ENCODE measurements around the gene ADRM1.

The ADRM1 gene

DNA sequence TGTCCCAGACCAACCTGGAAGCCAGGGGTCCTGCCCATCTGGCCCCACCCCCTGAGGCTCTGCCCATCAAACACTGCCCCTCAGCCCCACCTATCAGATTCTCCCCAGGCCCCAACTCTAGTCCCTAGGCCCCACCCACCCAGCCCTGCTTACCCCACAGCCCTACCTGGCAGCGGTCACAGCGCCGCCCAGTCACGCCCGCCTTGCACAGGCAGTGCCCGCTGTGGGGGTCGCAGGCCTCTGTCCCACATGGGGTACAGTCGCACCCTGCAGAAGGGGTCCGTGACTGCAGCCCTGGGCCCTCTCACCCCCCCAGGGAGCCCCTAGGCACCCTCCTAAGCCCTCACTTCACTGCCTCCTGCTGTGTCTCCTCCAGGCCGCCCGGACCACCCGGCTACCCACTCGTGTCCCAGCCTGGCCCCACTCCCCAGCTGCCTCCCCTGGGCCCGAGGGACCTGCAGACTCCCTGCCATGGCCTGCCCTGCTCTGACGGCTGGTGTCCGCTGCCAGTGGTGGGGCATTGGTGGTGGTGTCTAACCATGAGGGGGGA is 19.8 kb downstream of the ADRM1 start:
- Histone ChIP-seq H3K36me3 (replicated peaks) (peaks cover 50% of the 10 kb centered on the region), H3K27ac (no peak overlapping the region), H3K4me3 (ENCODE audit: low read depth, low read length) (no peak overlapping the region), H3K27me3 (replicated peaks) (no peaks in the 10 kb centered on the region)
- in situ Hi-C loops (cut with HindIII; ENCODE audit: low pct_ligation_motif_present, low sequenced_read_pairs) = no loop called here
- TF ChIP-seq, protein P1, sequence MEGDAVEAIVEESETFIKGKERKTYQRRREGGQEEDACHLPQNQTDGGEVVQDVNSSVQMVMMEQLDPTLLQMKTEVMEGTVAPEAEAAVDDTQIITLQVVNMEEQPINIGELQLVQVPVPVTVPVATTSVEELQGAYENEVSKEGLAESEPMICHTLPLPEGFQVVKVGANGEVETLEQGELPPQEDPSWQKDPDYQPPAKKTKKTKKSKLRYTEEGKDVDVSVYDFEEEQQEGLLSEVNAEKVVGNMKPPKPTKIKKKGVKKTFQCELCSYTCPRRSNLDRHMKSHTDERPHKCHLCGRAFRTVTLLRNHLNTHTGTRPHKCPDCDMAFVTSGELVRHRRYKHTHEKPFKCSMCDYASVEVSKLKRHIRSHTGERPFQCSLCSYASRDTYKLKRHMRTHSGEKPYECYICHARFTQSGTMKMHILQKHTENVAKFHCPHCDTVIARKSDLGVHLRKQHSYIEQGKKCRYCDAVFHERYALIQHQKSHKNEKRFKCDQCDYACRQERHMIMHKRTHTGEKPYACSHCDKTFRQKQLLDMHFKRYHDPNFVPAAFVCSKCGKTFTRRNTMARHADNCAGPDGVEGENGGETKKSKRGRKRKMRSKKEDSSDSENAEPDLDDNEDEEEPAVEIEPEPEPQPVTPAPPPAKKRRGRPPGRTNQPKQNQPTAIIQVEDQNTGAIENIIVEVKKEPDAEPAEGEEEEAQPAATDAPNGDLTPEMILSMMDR (IDR thresholded peaks at IDR 0.05; ENCODE audit: low read depth, low read length, missing control alignments) = no peak
- DNase-seq = no peak

DNA sequence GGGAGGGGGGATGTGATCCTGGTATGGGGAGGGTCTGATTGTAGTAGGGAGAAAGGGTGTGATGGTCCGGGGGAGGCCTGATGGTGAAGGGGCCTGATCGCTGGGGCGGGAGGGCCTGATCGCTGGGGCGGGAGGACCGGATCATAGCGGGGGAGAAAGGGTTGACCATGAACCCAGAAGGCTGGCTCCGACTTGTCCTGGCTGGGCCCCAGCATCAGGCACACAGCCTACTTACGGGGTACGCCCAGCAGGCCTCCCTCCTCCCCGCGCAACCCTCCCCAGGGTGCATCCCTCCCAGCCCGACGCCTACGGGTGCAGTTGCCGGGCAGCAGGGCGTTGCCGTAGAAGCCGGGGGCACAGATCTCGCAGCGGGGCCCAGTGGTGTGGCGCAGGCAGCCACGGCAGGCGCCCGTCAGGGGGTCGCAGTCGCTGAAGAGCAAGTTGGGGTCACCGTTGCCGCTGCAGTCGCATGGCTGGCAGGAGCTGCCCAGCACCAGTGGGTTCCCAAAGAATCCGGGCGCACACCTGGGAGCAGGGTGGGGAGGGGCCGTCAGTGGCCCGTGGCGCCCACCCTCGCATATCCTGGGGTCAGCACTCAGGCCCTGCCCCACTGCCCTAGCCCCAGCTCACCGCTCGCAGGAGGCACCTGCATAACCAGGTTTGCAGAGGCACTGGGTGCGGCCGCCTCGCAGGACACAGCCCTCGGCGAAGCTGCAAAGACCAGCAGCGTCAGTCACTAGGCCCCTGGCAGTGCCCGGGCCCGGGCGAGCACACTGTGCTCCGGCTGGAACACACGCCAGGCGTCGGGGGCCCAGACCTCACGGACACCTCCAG is 20.6 kb downstream of the ADRM1 start:
- peaks cover 58% of the 10 kb centered on the region for H3K36me3 ChIP-seq (replicated peaks)
- no peaks in the 10 kb centered on the region for H3K27me3 ChIP-seq (replicated peaks)
- no peak for DNase-seq
- in situ Hi-C loops (cut with HindIII; ENCODE audit: low pct_ligation_motif_present, low sequenced_read_pairs) = no loop called here
- TF ChIP-seq, protein P1 (IDR thresholded peaks at IDR 0.05; ENCODE audit: low read depth, low read length, missing control alignments) = no peak
- no peak overlapping the region for H3K27ac ChIP-seq
- no peak overlapping the region for H3K4me3 ChIP-seq (ENCODE audit: low read depth, low read length)

DNA sequence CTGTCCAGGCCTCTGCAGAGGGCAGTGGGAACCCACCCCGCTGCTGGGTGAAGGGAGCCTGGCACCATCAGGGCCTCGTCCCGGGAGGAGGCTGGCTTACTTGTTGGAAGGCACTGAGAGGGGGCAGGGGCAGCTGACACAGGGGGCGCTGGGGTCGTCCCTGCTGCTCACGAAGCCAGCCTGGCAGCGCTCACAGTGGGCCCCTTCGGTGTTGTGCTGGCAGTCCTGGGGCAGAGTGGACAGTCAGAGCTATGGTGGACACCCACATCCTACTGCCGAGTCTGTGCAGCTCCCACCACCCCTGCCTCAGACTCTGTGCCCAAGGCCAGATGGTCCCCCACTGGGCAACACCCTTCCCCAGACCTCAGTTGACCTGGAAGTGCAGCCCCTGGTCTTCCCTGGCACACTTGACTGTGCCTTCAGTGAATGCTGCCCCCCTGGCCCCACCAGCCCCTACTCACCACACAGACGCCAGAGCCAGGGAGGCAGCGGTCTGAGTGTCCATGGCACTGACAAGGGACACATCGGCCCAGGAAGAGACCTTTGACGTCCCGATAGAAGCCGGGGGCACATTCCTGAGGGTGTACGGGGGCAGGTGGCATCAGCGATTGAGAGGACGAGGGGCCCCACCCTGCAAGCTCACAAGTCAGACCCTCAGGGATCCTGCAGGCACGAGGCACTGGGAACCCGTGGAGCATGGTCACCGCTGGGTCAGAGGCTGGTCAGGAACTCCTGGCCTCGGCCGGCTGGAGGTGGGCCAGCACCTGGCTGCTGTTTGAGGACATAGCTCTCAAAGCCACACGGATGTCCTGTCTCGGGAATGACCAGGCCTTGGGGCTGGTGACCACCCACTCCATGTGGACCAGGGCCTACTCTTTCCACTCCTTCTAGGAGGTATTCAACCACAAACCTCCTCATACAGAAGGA is 21.4 kb downstream of the ADRM1 start:
- in situ Hi-C loops (cut with HindIII; ENCODE audit: low pct_ligation_motif_present, low sequenced_read_pairs) = no loop called here
- TF ChIP-seq, protein P1 (IDR thresholded peaks at IDR 0.05; ENCODE audit: low read depth, low read length, missing control alignments) = no peak
- no peak overlapping the region for H3K27ac ChIP-seq
- H3K27me3 ChIP-seq (replicated peaks) = no peaks in the 10 kb centered on the region
- no peak overlapping the region for H3K4me3 ChIP-seq (ENCODE audit: low read depth, low read length)
- H3K36me3 ChIP-seq (replicated peaks) = peaks cover 57% of the 10 kb centered on the region
- no peak for DNase-seq

DNA sequence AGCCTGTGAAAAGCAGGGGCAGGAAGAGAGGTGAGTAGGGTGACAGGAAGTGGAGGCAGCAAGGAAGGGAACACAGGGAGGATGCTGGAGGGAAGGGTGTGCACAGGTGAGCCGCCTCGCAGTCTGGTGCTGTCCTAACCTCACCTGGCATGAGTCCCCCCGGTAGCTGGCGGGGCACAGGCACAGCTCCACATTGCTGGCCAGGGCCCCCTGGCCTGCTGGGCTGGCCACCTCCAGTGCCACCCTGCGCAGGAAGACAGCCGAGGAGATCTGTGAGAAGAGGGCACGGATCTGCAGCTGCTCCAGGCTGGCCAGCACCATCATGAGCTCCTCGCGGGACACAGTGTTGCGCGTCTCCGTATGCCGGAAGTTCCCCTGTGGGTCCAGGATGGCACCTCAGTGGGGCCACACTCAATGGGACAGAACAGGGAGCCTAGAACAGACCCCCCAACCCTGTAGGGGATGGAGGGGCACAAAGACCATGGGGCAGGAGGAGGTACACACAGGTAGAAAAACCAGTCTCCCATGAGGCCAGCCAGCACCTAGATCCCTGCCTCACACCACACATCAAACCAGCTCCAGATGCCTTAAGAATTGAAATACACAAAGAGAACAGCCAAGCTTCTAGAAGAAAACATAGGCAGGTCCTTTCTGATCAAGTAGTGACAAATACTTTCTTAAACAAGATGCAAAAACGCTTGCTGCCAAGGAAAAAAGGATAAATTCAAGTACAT is 22.5 kb downstream of the ADRM1 start:
- in situ Hi-C loops (cut with HindIII; ENCODE audit: low pct_ligation_motif_present, low sequenced_read_pairs) = no loop called here
- DNase-seq = no peak
- Histone ChIP-seq H3K36me3 (replicated peaks) (peaks cover 62% of the 10 kb centered on the region), H3K27ac (no peak overlapping the region), H3K27me3 (replicated peaks) (no peaks in the 10 kb centered on the region), H3K4me3 (ENCODE audit: low read depth, low read length) (no peak overlapping the region)
- TF ChIP-seq, protein P1 (IDR thresholded peaks at IDR 0.05; ENCODE audit: low read depth, low read length, missing control alignments) = no peak

DNA sequence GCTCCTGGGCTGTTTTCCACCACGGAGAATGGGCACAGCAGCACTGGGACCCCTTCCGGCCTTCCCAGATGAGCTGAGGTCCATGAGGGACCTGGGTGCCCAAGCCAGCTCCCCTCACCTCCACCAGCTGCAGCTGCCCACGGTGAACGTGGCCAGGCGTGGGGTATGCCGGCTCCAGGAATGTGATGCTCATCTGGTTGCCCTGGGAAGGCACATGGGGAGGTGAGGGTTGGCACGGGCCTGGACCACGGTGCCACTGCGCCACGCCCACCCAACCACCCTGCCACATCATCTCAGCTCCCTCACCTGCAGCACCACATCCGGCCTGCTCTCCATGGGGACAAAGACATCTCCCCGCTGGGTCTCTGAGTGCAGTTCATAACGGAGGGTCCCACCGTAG is 23.8 kb downstream of the ADRM1 start:
- in situ Hi-C loops (cut with HindIII; ENCODE audit: low pct_ligation_motif_present, low sequenced_read_pairs) = no loop called here
- Histone ChIP-seq H3K27ac (no peak overlapping the region), H3K36me3 (replicated peaks) (peaks cover 67% of the 10 kb centered on the region), H3K27me3 (replicated peaks) (no peaks in the 10 kb centered on the region), H3K4me3 (ENCODE audit: low read depth, low read length) (no peak overlapping the region)
- DNase-seq = no peak
- TF ChIP-seq, protein P1 (IDR thresholded peaks at IDR 0.05; ENCODE audit: low read depth, low read length, missing control alignments) = no peak
